Activated naive CD4-positive, alpha-beta T cell treated with anti-CD3 and anti-CD28 coated beads, Interleukin-2, amount 50 U/mL, for 24 hours (primary cell): ENCODE measurements around the gene ASAP2.

Source experiments
- H3K27ac Mint-ChIP-seq: one replicate; pipeline ENCODE4 v1.8.0; 2021; ENCODE audit warnings: mild to moderate bottlenecking, mixed read lengths
- H3K27me3 Mint-ChIP-seq: one replicate; pipeline ENCODE4 v1.8.0; 2021; ENCODE audit warnings: mixed read lengths
- H3K36me3 Mint-ChIP-seq: one replicate; pipeline ENCODE4 v1.8.0; 2021; ENCODE audit warnings: mixed read lengths
- H3K4me1 Mint-ChIP-seq: one replicate; pipeline ENCODE4 v1.8.0; 2021; ENCODE audit warnings: mixed read lengths
- H3K4me3 Mint-ChIP-seq: one replicate; pipeline ENCODE4 v1.8.0; 2021; ENCODE audit warnings: mild to moderate bottlenecking, mixed read lengths
- H3K9me3 Mint-ChIP-seq: one replicate; pipeline ENCODE4 v1.8.0; 2021; ENCODE audit warnings: mixed read lengths

The ASAP2 gene

GRCh38 chr2:9377461-9378097, 171.0 kb downstream of the ASAP2 start:
- H3K36me3 Mint-ChIP-seq = no peaks in the 10 kb centered on the region
- H3K9me3 Mint-ChIP-seq = no peaks in the 10 kb centered on the region
- H3K4me1 Mint-ChIP-seq = no peaks in the 10 kb centered on the region
- H3K27ac Mint-ChIP-seq = no peak overlapping the region
- H3K4me3 Mint-ChIP-seq = no peak overlapping the region
- H3K27me3 Mint-ChIP-seq = no peaks in the 10 kb centered on the region

DNA sequence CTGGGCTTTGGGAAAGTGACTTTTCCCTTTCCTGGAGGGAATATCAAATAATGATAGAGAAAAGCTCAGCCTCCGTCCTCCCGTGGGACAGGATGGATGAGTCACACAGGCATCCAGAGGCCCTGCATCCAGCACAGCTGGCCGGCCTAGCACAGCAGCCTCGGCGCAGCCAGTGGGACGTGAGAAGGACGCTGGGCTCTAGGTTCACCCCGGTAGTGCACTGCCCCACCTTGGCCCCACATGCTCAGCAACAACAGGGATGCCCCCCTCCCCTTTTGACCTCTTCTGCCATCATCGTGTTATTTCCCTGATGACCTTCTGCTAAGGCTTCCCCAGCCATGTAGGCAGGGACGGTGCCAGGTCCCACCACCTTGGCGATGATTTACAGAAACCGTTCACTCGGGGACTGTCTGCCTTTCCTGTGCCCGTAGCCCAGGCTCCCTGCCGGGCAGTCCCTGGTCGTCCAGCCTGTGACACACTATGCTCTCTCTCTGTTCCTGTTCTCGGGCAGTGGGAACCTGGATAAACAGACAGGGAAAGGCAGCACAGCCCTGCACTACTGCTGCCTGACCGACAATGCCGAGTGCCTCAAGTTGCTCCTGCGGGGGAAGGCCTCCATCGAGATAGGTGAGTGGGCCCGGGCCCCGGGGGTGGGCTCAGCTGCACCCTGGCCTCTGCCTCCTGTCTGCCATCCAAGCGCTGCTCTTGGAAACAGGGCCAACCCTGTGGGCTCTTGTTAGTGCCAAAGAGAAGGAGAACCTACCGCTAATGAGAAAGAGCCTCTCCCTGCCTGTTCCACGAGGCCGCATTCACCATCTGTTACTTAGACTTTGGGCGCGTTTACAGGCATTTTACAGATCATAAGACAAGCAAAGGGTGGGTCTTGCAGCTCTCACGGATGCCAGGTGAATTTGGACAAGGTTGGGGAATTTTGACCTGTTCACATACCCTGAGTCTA, 172.1 kb downstream of the ASAP2 start:
- Mint-ChIP-seq H3K4me3 (no peak overlapping the region), H3K36me3 (no peaks in the 10 kb centered on the region), H3K9me3 (no peaks in the 10 kb centered on the region), H3K27ac (no peak overlapping the region), H3K27me3 (no peaks in the 10 kb centered on the region), H3K4me1 (no peaks in the 10 kb centered on the region)

GRCh38 chr2:9379391-9379755, 172.8 kb downstream of the ASAP2 start:
- Mint-ChIP-seq H3K4me1 (no peaks in the 10 kb centered on the region), H3K27me3 (no peaks in the 10 kb centered on the region), H3K4me3 (no peak overlapping the region), H3K9me3 (no peaks in the 10 kb centered on the region), H3K36me3 (no peaks in the 10 kb centered on the region), H3K27ac (no peak overlapping the region)

DNA sequence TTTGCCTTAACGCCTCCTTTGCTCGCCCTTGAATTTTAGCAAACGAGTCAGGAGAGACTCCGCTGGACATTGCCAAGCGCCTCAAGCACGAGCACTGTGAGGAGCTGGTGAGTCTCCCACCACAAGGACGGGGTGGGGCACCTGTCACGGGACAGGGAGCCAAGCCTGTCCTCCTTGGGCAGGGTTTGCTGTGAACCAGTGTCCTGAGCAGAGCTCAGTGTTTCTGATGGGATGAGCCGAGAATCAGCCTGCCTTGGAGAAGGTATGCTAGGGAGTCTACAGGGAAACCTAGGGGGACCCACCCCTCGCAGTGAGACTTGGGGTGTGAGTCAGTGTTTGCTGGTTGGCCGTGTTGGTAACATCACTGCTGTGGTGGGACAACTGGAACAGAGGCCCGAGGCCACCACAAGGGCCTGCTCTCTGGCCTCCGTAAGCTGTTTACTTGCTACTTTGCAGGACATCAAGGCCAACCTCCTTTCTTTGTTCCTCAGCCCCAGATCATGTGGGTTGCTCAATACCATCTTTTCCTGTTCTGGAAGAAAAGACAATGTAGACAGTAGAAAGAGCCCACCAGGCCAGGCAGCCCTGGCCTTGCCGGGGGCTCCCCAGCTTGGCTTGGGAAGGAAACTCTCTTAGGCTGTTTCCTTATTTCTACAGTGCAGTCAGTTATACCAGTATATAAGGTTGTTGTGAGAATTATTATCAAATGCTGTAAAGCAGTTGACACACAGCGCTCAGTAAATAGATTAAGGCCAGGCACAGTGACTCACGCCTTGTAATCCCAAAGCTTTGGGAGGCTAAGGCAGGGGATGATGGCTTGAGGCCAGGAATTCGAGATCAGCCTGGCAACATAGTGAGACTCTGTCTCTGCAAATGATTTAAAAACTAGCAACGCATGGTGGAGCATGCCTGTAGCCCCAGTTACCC, 174.4 kb downstream of the ASAP2 start:
- no peaks in the 10 kb centered on the region for H3K27me3 Mint-ChIP-seq
- no peaks in the 10 kb centered on the region for H3K36me3 Mint-ChIP-seq
- H3K4me1 Mint-ChIP-seq = no peaks in the 10 kb centered on the region
- no peak overlapping the region for H3K27ac Mint-ChIP-seq
- H3K4me3 Mint-ChIP-seq = no peak overlapping the region
- no peaks in the 10 kb centered on the region for H3K9me3 Mint-ChIP-seq

- no peaks in the 10 kb centered on the region for H3K27me3 Mint-ChIP-seq
- no peak overlapping the region for H3K4me3 Mint-ChIP-seq
- no peaks in the 10 kb centered on the region for H3K4me1 Mint-ChIP-seq
- no peak overlapping the region for H3K27ac Mint-ChIP-seq
- H3K36me3 Mint-ChIP-seq = no peaks in the 10 kb centered on the region
- H3K9me3 Mint-ChIP-seq = no peaks in the 10 kb centered on the region
These were observed 176.1 kb downstream of the ASAP2 start for GRCh38 chr2:9382604-9383235.

DNA sequence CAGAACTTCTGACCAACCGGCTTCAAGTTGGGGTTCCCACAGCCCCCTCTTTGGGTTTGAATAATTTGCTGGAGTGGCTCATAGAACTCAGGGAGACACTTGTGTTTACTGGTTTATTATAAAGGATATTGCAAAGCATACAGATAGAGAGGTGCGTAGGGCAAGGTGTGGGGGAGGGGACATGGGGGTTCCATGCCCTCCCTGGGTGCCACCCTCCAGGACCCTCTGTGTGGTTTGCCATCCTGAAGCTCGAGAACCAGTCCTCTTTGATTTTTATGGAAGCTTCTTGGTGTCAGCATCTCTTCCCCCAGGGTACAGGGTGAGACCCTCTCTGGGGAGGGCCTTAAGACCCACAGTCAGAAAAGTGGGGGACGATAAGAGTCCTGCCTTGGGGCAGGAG, 177.9 kb downstream of the ASAP2 start:
- no peaks in the 10 kb centered on the region for H3K4me1 Mint-ChIP-seq

DNA sequence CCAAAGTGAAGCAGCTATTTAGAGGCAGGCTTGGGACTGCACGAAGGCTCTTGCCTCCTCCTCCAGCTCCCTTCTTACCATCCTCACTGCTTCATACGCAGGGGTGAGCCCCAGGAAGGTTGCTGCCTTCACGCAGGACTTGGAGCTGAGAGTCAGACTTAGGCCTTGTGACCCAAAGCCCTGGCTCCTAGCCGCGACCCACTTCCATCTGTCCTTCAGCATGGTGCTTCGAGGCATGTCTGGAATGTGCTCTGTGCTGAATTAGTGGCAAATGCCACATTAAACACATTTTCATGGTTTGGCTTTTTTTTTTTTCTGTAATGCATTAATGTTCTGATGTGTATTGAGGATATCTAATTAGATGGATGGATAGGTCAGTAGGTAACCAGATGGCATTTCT, 179.2 kb downstream of the ASAP2 start:
- H3K27ac Mint-ChIP-seq = no peak overlapping the region
- no peaks in the 10 kb centered on the region for H3K4me1 Mint-ChIP-seq
- no peak overlapping the region for H3K4me3 Mint-ChIP-seq
- no peaks in the 10 kb centered on the region for H3K9me3 Mint-ChIP-seq
- H3K27me3 Mint-ChIP-seq = no peaks in the 10 kb centered on the region
- no peaks in the 10 kb centered on the region for H3K36me3 Mint-ChIP-seq

More for the DNA sequence above, 177.9 kb downstream of the ASAP2 start:
- no peak overlapping the region for H3K27ac Mint-ChIP-seq
- H3K4me3 Mint-ChIP-seq = no peak overlapping the region
- H3K27me3 Mint-ChIP-seq = no peaks in the 10 kb centered on the region
- no peaks in the 10 kb centered on the region for H3K9me3 Mint-ChIP-seq
- no peaks in the 10 kb centered on the region for H3K36me3 Mint-ChIP-seq

DNA sequence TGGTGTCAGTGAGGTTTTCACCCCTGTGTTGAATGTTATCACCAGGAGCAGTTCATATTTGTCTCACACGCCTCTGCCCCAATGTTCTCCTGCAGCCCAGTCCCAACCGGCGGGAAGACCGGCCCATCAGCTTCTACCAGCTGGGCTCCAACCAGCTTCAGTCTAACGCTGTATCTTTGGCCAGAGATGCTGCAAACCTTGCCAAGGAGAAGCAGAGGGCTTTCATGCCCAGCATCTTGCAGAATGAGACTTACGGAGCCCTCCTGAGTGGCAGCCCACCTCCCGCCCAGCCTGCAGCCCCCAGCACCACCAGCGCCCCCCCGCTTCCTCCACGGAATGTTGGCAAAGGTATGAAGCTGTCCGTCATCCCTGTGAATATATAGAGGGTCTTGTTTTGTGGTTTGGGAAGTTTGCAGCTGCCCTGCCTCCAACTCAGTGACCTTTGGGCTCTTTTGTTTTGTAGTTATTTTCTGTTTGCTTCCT, 181.6 kb downstream of the ASAP2 start:
- no peaks in the 10 kb centered on the region for H3K36me3 Mint-ChIP-seq
- H3K27me3 Mint-ChIP-seq = no peaks in the 10 kb centered on the region
- no peaks in the 10 kb centered on the region for H3K9me3 Mint-ChIP-seq
- H3K27ac Mint-ChIP-seq = no peak overlapping the region
- H3K4me1 Mint-ChIP-seq = no peaks in the 10 kb centered on the region
- H3K4me3 Mint-ChIP-seq = no peak overlapping the region

GRCh38 chr2:9388950-9389911, 182.6 kb downstream of the ASAP2 start:
- Mint-ChIP-seq H3K36me3 (no peaks in the 10 kb centered on the region), H3K9me3 (no peaks in the 10 kb centered on the region), H3K27me3 (no peaks in the 10 kb centered on the region), H3K4me1 (no peaks in the 10 kb centered on the region), H3K4me3 (no peak overlapping the region), H3K27ac (no peak overlapping the region)

DNA sequence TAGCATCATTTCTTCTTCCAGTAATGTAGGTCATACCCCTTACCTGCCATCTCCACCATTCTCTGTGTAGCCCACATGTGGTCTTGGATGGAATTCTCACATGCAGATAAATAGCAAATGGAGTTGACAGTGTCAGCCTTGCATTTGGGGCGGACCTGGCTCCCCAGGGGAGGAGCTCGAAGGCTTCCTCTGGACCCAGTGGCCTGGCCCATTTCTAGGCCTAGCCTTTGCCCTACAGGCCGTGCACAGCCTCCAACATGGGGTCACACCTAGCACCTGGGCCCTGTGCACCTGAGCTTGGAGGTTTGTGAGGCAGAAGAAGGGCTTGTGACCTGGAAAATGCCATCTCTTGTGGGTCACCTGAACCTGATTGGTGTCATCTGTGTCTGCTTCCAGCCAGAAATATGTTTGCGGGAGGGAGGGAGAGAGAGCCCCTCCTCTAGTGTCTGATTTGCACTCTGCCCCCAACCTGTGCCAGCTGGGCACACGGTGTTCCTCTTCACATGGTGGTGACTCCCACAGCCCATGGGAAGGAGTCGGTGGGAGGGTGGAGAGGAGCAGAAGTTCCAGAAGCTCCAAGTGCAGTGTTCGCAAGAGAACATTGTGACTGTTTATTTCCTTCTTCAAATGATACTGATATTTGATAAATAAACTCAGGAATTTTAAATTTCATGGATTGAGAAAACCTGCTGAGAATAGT, 183.7 kb downstream of the ASAP2 start:
- no peaks in the 10 kb centered on the region for H3K4me1 Mint-ChIP-seq
- H3K4me3 Mint-ChIP-seq = no peak overlapping the region

GRCh38 chr2:9390991-9391390, 184.4 kb downstream of the ASAP2 start:
- no peaks in the 10 kb centered on the region for H3K27me3 Mint-ChIP-seq
- H3K4me3 Mint-ChIP-seq = no peak overlapping the region
- no peak overlapping the region for H3K27ac Mint-ChIP-seq
- no peaks in the 10 kb centered on the region for H3K36me3 Mint-ChIP-seq
- H3K4me1 Mint-ChIP-seq = no peaks in the 10 kb centered on the region
- H3K9me3 Mint-ChIP-seq = no peaks in the 10 kb centered on the region

More for the DNA sequence above, 183.7 kb downstream of the ASAP2 start:
- H3K27me3 Mint-ChIP-seq = no peaks in the 10 kb centered on the region
- H3K9me3 Mint-ChIP-seq = no peaks in the 10 kb centered on the region
- no peaks in the 10 kb centered on the region for H3K36me3 Mint-ChIP-seq
- H3K27ac Mint-ChIP-seq = no peak overlapping the region

- no peaks in the 10 kb centered on the region for H3K36me3 Mint-ChIP-seq
- no peaks in the 10 kb centered on the region for H3K4me1 Mint-ChIP-seq
- no peak overlapping the region for H3K4me3 Mint-ChIP-seq
- no peaks in the 10 kb centered on the region for H3K9me3 Mint-ChIP-seq
- no peak overlapping the region for H3K27ac Mint-ChIP-seq
- no peaks in the 10 kb centered on the region for H3K27me3 Mint-ChIP-seq
These were observed 185.5 kb downstream of the ASAP2 start for GRCh38 chr2:9391961-9392720.
